Neural crest cell (in vitro differentiated cells): ENCODE measurements around the gene APMAP. TPM values are rescaled to one million over a fixed set of nuclear protein-coding genes. Genes with fewer than 3 reads are reported as not detected.

ENCODE experiments used
- DNase-seq: peaks from one replicate; pipeline ENCODE4 v3.0.0; 2021; ENCODE audit warnings: low read depth, mixed read lengths, low spot score
- H3K27ac Mint-ChIP-seq: one replicate; pipeline ENCODE4 v1.8.0; 2021; ENCODE audit warnings: mild to moderate bottlenecking, mixed read lengths; ENCODE audit not compliant: unreplicated experiment
- H3K27me3 Mint-ChIP-seq: 2 replicates; pipeline ENCODE4 v1.8.0; 2021; ENCODE audit warnings: low read depth, mild to moderate bottlenecking, mixed read lengths
- H3K36me3 Mint-ChIP-seq: 2 replicates; pipeline ENCODE4 v1.8.0; 2021; ENCODE audit warnings: low read depth, mild to moderate bottlenecking, mixed read lengths
- H3K4me1 Mint-ChIP-seq: 2 replicates; pipeline ENCODE4 v1.8.0; 2021; ENCODE audit warnings: mixed read lengths
- H3K4me3 Mint-ChIP-seq: one replicate; pipeline ENCODE4 v1.8.0; 2021; ENCODE audit warnings: mild to moderate bottlenecking, mixed read lengths
- H3K9me3 Mint-ChIP-seq: 2 replicates; pipeline ENCODE4 v1.8.0; 2021; ENCODE audit warnings: mixed read lengths
- long read RNA-seq: library from polyadenylated mRNA; unstranded; transcript quantifications from one replicate; pipeline ENCODE4 v2.0.0, GENCODE V29; 2020
- total RNA-seq: library from RNA; stranded (reverse); gene quantifications from 2 replicates; pipeline ENCODE4 v1.2.1, GENCODE V29; 2021
- TF ChIP-seq, protein P1 (sequence below): fragments of 200-600 bp; sonication (generic); conservative IDR thresholded peaks from 2 replicates; pipeline ENCODE4 v1.5.0; 2021; ENCODE audit warnings: antibody characterized with exemption, mild to moderate bottlenecking

APMAP gene, protein sequence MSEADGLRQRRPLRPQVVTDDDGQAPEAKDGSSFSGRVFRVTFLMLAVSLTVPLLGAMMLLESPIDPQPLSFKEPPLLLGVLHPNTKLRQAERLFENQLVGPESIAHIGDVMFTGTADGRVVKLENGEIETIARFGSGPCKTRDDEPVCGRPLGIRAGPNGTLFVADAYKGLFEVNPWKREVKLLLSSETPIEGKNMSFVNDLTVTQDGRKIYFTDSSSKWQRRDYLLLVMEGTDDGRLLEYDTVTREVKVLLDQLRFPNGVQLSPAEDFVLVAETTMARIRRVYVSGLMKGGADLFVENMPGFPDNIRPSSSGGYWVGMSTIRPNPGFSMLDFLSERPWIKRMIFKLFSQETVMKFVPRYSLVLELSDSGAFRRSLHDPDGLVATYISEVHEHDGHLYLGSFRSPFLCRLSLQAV
- total RNA-seq = 85.0 and 88.6 TPM in 2 replicates
- long read RNA-seq, transcript APMAP-201 (9 exons, 2,430 nt) = major isoform, 530 of 589 reads
- long read RNA-seq, partial matches to known transcripts = 7 of 589 reads
- long read RNA-seq, other reads (novel, unspliced or antisense) = 51 of 589 reads

DNA sequence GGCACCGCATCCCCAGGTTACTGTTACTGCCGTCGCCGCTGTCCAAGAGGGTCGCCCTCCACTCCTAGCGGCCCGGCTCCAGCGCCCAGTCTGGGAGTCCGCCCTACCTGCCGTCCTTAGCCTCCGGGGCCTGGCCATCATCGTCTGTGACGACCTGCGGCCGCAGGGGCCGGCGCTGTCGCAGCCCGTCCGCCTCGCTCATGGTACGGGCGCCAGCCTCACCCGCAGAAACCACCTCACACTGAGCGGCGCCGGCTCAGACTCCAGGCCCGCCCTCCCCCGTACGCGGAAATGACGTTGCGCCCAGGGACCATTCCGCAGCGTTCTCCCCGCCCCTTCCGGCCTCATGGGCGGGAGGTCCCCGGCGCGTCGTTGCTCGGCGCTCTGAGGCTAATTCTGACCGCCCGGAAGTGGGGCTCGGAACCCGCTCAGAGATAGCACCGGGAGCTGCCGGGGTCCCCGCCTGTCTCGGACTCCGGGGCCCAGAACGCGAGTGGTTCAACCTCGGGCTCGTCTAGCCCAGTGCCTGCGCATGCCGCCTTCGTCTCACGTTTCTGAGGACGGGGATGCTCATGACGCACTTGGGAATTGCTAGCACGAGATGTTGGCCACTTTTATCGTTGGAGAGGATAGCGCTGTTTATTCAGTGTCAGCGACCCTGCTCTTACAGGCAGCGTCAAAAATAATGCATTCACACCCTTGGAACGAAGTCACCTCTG lies at the start of gene APMAP:
APMAP (minus strand) TSS at position 265 of the 719 bp plus-strand sequence; CDS start at position 202, 63 bp downstream.
- TF ChIP-seq, protein P1, sequence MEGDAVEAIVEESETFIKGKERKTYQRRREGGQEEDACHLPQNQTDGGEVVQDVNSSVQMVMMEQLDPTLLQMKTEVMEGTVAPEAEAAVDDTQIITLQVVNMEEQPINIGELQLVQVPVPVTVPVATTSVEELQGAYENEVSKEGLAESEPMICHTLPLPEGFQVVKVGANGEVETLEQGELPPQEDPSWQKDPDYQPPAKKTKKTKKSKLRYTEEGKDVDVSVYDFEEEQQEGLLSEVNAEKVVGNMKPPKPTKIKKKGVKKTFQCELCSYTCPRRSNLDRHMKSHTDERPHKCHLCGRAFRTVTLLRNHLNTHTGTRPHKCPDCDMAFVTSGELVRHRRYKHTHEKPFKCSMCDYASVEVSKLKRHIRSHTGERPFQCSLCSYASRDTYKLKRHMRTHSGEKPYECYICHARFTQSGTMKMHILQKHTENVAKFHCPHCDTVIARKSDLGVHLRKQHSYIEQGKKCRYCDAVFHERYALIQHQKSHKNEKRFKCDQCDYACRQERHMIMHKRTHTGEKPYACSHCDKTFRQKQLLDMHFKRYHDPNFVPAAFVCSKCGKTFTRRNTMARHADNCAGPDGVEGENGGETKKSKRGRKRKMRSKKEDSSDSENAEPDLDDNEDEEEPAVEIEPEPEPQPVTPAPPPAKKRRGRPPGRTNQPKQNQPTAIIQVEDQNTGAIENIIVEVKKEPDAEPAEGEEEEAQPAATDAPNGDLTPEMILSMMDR = no peak
- Mint-ChIP-seq H3K27ac (peak within 1 kb of the TSS; percentile 79), H3K4me1 (peaks cover 46% of the 10 kb centered on the region), H3K36me3 (no peaks in the 10 kb centered on the region), H3K4me3 (peak within 1 kb of the TSS; percentile 96), H3K27me3 (peaks cover 9% of the 10 kb centered on the region), H3K9me3 (no peaks in the 10 kb centered on the region)
- DNase-seq = peak; percentile 91

DNA sequence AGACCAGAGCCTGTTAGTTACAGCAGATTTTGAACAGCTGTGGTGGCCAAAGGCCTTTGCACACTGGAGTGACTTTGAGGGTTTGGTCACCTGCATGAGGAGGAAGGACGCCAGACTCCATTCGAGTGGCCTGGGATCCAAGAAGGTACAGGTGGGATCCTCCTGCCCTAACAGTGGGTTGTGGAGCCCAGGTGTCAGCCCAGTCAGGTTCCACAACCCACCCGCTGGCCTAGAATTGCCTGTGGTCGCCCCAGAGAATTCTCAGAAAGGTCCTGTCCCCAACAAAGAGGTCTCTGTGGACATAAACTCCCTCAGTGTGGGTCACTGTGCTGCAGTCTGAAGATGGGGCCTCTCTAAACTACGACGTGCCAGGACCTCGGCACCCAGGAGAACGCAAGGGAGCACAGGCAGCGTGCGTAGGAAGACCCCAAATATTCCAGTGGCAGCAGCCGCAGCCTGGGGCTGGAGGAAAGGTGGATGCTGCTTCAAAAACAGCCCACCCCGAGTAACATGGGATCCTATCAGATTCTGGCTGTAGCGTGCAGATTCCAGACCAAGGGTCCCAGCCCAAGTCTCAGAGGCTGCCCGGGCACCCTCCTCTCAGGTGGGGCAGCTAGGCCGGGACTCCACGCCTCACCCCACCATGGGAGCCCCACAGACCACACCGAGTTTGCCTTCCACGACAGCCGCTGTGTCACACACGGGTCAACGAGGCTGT lies 49.4 kb upstream of the APMAP start:
- TF ChIP-seq, protein P1 = no peak
- Mint-ChIP-seq H3K9me3 (no peaks in the 10 kb centered on the region), H3K4me1 (peaks cover 30% of the 10 kb centered on the region), H3K4me3 (no peak overlapping the region), H3K27me3 (no peaks in the 10 kb centered on the region), H3K36me3 (no peaks in the 10 kb centered on the region), H3K27ac (no peak overlapping the region)
- no peak for DNase-seq

DNA sequence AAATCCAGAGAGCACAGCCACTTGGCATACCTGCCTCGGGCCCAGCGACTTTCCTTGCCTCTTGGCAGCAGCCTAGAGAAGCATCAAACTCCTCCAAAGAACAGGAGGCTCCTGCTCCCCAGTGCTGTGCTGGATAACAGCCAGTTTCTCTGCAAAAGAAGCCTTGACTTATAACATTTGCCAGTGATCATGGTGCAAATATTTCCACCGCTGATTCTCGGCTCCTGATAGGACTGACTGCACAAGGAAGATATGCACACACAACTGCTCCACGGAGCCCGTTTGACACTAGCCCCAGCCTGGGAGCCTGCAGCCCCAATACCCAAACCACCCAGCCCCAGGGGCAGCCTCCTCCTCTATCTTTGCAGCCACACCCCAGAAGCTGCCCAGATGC lies 47.9 kb upstream of the APMAP start:
- H3K27ac Mint-ChIP-seq = no peak overlapping the region
- no peak for DNase-seq
- no peaks in the 10 kb centered on the region for H3K27me3 Mint-ChIP-seq
- TF ChIP-seq, protein P1 = no peak
- no peaks in the 10 kb centered on the region for H3K36me3 Mint-ChIP-seq
- H3K9me3 Mint-ChIP-seq = no peaks in the 10 kb centered on the region
- H3K4me3 Mint-ChIP-seq = no peak overlapping the region
- H3K4me1 Mint-ChIP-seq = peaks cover 44% of the 10 kb centered on the region

DNA sequence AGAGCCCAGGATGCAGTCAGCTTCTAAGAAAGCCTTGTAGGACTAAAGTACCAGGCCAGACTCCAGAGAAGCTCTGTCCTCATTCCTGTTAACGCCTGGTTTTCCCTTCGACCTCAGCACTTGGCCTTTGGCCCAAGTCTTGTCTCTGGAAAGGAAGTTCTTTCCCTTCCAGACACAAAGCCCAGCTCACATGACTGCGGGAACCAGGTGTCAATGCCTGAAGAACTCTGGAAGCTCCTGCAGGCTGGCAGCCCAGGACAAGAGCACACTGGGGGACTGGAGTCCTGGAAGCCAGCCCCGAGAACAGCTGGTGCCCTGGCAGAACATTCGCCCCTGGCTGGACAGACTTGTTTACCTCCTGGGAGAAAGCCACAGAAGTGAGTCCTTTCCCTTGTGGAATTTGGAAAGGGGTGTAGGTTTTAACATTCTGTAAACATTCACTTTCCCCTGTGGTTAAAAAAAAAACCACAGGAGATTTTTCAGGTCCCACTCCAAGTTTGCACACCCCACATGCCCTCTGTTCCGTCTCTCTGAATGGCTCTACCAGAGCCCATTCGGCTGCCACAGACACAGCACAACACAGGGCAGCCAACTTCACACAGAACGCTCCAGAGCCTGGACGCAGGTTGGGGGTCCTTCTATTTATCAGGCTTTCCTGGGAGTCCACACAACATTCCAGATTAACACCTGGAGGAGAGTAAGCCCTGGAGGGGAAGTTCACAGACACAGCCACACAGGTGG lies 47.3 kb upstream of the APMAP start:
- TF ChIP-seq, protein P1 = no peak
- DNase-seq = no peak
- Mint-ChIP-seq H3K4me1 (peaks cover 48% of the 10 kb centered on the region), H3K36me3 (no peaks in the 10 kb centered on the region), H3K27ac (no peak overlapping the region), H3K27me3 (no peaks in the 10 kb centered on the region), H3K4me3 (no peak overlapping the region), H3K9me3 (no peaks in the 10 kb centered on the region)
